ENCODE results near the gene C3AR1.
"Not testable (repeated sequence)": the region's sequence is repeated elsewhere in the genome, so short reads cannot be mapped to it uniquely, and the experiment has no call there.

Gene C3AR1

GRCh38 chr12:8057306-8057705, 8.9 kb downstream of the C3AR1 start:
- DNase-seq, result no peak

GRCh38 chr12:8054816-8055215, 11.3 kb downstream of the C3AR1 start:
- DNase-seq, result no peak

- DNase-seq, result no peak
Observed at GRCh38 chr12:8052679-8053078, 13.5 kb downstream of the C3AR1 start.

GRCh38 chr12:8050600-8051250, 15.4 kb downstream of the C3AR1 start:
- no peak for DNase-seq

- DNase-seq, result no peak
Observed at GRCh38 chr12:8048906-8049305, 17.3 kb downstream of the C3AR1 start.

GRCh38 chr12:8047842-8048241, 18.3 kb downstream of the C3AR1 start:
- no peak for DNase-seq

- DNase-seq, result peak; percentile 22 to 40
Observed at GRCh38 chr12:8045952-8046944, 19.9 kb downstream of the C3AR1 start.

GRCh38 chr12:8040791-8041190, 25.4 kb downstream of the C3AR1 start:
- no peak for DNase-seq

- DNase-seq, result peak; percentile 43 to 80
Observed at GRCh38 chr12:8038659-8039114, 27.5 kb downstream of the C3AR1 start.

- no peak for DNase-seq
Observed at GRCh38 chr12:8037947-8038346, 28.2 kb downstream of the C3AR1 start.

- DNase-seq, result no peak
Observed at GRCh38 chr12:8037046-8037663, 29.0 kb downstream of the C3AR1 start.

- no peak for DNase-seq
Observed at GRCh38 chr12:8036346-8036745, 29.8 kb downstream of the C3AR1 start.

- DNase-seq, result no peak
Observed at GRCh38 chr12:8035440-8036010, 30.6 kb downstream of the C3AR1 start.

GRCh38 chr12:8034802-8035201, 31.4 kb downstream of the C3AR1 start:
- DNase-seq, result no peak

GRCh38 chr12:8033153-8034044, 32.8 kb downstream of the C3AR1 start:
- DNase-seq, result peak; percentile 9 to 12

- peak in 1 of 2 experiments; percentile 49 for DNase-seq
Observed at GRCh38 chr12:8032242-8033152, 33.7 kb downstream of the C3AR1 start, which contains the start of gene FOXJ2. TSS of gene FOXJ2 (plus strand) at chr12:8032716. CDS start at chr12:8039833, 7,117 bp downstream.

GRCh38 chr12:8031872-8032241, 34.3 kb downstream of the C3AR1 start:
- DNase-seq, result no peak

GRCh38 chr12:8031017-8031416, 35.1 kb downstream of the C3AR1 start:
- not testable (repeated sequence) for DNase-seq

- DNase-seq, result no peak
Observed at GRCh38 chr12:8030189-8030588, 36.0 kb downstream of the C3AR1 start.

GRCh38 chr12:8028267-8028666, 37.9 kb downstream of the C3AR1 start:
- DNase-seq, result no peak

GRCh38 chr12:8027856-8028255, 38.3 kb downstream of the C3AR1 start:
- no peak for DNase-seq

Measured in NCI-H187 (cell line).